ENCODE results near the gene HMCES.
"Not testable (repeated sequence)": the region's sequence is repeated elsewhere in the genome, so short reads cannot be mapped to it uniquely, and the experiment has no call there.

GRCh38 chr3:129339833-129340232 is 61.2 kb downstream of the HMCES start:
- not testable (repeated sequence) for TF ChIP-seq ZNF544 (tag by site-specific recombination; IDR thresholded peaks at IDR 0.05); ZNF274 (IDR thresholded peaks at IDR 0.05; ENCODE audit: low read length); ZNF274 (tag by site-specific recombination; IDR thresholded peaks at IDR 0.05; ENCODE audit: borderline replicate concordance); ZNF707 (tag by site-specific recombination; IDR thresholded peaks at IDR 0.05); KLF1 (tag by site-specific recombination; IDR thresholded peaks at IDR 0.05); CTCF (tag by site-specific recombination; IDR thresholded peaks at IDR 0.05); REST (tag by site-specific recombination; IDR thresholded peaks at IDR 0.05); ZNF302 (tag by site-specific recombination; IDR thresholded peaks at IDR 0.05; ENCODE audit: low read depth); ZBTB1 (tag by site-specific recombination; IDR thresholded peaks at IDR 0.05); ZNF26 (tag by site-specific recombination; IDR thresholded peaks at IDR 0.05); ZNF670 (tag by site-specific recombination; IDR thresholded peaks at IDR 0.05; ENCODE audit: low read depth); ZBTB21 (tag by site-specific recombination; IDR thresholded peaks at IDR 0.05); ZNF548 (tag by site-specific recombination; IDR thresholded peaks at IDR 0.05)
